Upper lobe of left lung (tissue), 6 donors: ENCODE data around the gene MC1R. TPM values are rescaled to one million over a fixed set of nuclear protein-coding genes. Genes with fewer than 3 reads are reported as not detected.

Experiments
- ATAC-seq, 2 donors: fragments of 200-7000 bp; cut with Tn5 transposase; one replicate each; pipeline ENCODE4 v1.9.1; 2022; ENCODE audit warnings: mild to moderate bottlenecking in 2 of 2, moderate library complexity in 2 of 2; ENCODE audit not compliant: low FRiP score in 2 of 2
- DNase-seq, 2 donors: peaks; one replicate each; pipeline ENCODE4 v3.0.0-alpha.2; 2019 to 2020
- H3K27ac ChIP-seq, 4 donors: fragments of 200-600 bp; sonication (generic); one replicate each; pipeline ENCODE4 v1.5.1; 2016 to 2019
- H3K27me3 ChIP-seq, 4 donors: fragments of 200-600 bp; sonication (generic); one replicate each; pipeline ENCODE4 v1.5.1; 2017 to 2019
- H3K36me3 ChIP-seq, 4 donors: fragments of 200-600 bp; sonication (generic); one replicate each; pipeline ENCODE4 v1.5.1; 2016 to 2019
- H3K4me1 ChIP-seq, 4 donors: fragments of 200-600 bp; sonication (generic); one replicate each; pipeline ENCODE4 v1.5.1; 2018 to 2019
- H3K4me3 ChIP-seq, 4 donors: fragments of 200-600 bp; sonication (generic); one replicate each; pipeline ENCODE4 v1.5.1; 2017 to 2019; ENCODE audit warnings: mild to moderate bottlenecking in 2 of 4, moderate library complexity in 1 of 4
- H3K9me3 ChIP-seq, 4 donors: fragments of 200-600 bp; sonication (generic); one replicate each; pipeline ENCODE4 v1.5.1; 2018 to 2019
- CTCF ChIP-seq, 6 experiments: fragments of 450-650 bp in 4 of 6; fragments of 200-600 bp in 2 of 6; sonication (generic) in 2 of 6; IDR thresholded peaks; one replicate each; pipeline ENCODE4 v1.5.1; 2016 to 2019; ENCODE audit warnings: antibody characterized with exemption in 6 of 6
- EP300 ChIP-seq, 4 donors: sonication (generic); formaldehyde crosslinking; IDR thresholded peaks; one replicate each; pipeline ENCODE4 v1.5.1; 2017; ENCODE audit warnings: antibody characterized with exemption in 4 of 4, control low read depth in 2 of 4
- POLR2A ChIP-seq, 4 donors: fragments of 450-650 bp; IDR thresholded peaks; one replicate each; pipeline ENCODE4 v1.5.1; 2016 to 2017; ENCODE audit warnings: antibody characterized with exemption in 4 of 4, mild to moderate bottlenecking in 2 of 4
- POLR2AphosphoS5 ChIP-seq, 2 donors: sonication (generic); formaldehyde crosslinking; IDR thresholded peaks; one replicate each; pipeline ENCODE4 v1.5.1; 2017; ENCODE audit warnings: antibody characterized with exemption in 2 of 2
- WGBS, 2 donors: methylation state at CpG; one replicate each; pipeline ENCODE4 v1.1.5; 2017 to 2018; 5-methylcytosine and 5-hydroxymethylcytosine counted together
- total RNA-seq, 6 donors: library from RNA; depleted of rRNA in 4 of 6; stranded (reverse); fragments of >200 nt in 4 of 6; gene quantifications; one replicate each; pipeline versions ENCODE4 v1.1.0 to v1.2.1, GENCODE V29; 2016 to 2021
- donor health status: DM: no; HTN: no; CAD: no; lungs with moderate emphysema.
- donor health status: DM: no; HTN: yes; CAD: no; lungs with severe emphysema.

Gene MC1R
- total RNA-seq: 10 to 100 TPM in 2 of 6 donors, 1 to 10 TPM in 4; 4.9 to 44.0 (median 7.0) TPM

- 11 to 16% methylated on average over 5 to 23 of the region's 23 CpGs for WGBS, 2 donors
- Histone ChIP-seq H3K4me3 (peak within 1 kb of the TSS in 3 of 4 donors; percentile 26 to 40 (median 38)), H3K36me3 (no peaks in the 10 kb centered on the region), H3K9me3 (no peaks in the 10 kb centered on the region), H3K4me1 (peaks cover 41 to 52% (median 47%) of the 10 kb centered on the region in 4 donors), H3K27me3 (peaks cover 0 to 16% (median 12%) of the 10 kb centered on the region in 4 donors), H3K27ac (peak within 1 kb of the TSS in 2 of 4 donors; percentile 31 to 35)
- DNase-seq (peak in 1 of 2 donors; percentile 82), ATAC-seq (no peak)
- no peak for TF ChIP-seq EP300 (IDR thresholded peaks at IDR 0.05)
- TF ChIP-seq CTCF (IDR thresholded peaks at IDR 0.05): peak in 5 of 6 experiments; percentile 11 to 41 (median 26)
- TF ChIP-seq POLR2A (IDR thresholded peaks at IDR 0.05): no peak
Observed at GRCh38 chr16:89918453-89919347, at the start of gene MC1R. Gene MC1R (plus strand): TSS chr16:89918862. CDS start chr16:89919259, 397 bp downstream.

DNA sequence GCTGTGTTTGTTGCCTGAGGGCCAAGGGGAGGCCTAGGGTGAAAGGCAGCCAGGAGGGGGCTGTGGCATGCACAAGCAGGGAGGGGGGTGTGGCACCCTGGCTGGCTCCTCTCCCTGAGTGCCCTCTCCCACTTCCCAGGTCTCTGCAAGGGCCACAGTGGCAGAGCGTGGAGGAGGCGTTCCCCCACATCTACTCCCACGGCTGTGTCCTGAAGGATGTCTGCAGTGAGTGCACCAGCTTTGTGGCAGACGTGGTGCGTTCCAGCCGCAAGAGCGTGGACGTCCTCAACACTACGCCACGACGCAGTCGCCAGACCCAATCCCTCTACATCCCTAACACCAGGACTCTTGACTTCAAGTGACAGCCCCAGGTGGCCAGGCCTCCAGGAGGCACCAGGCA is 48.8 kb upstream of the MC1R start:
- 88 to 92% methylated on average over 12 of the region's 12 CpGs for WGBS, 2 donors
- DNase-seq: no peak
- TF ChIP-seq CTCF (IDR thresholded peaks at IDR 0.05): no peak
- no peak for TF ChIP-seq POLR2AphosphoS5 (IDR thresholded peaks at IDR 0.05)
- no peak for TF ChIP-seq EP300 (IDR thresholded peaks at IDR 0.05)
- H3K27me3 ChIP-seq: no peaks in the 10 kb centered on the region
- H3K9me3 ChIP-seq: peaks cover 0 to 8% (median 6%) of the 10 kb centered on the region in 4 donors
- peaks cover 14 to 18% (median 16%) of the 10 kb centered on the region in 4 donors for H3K4me1 ChIP-seq
- no peak overlapping the region for H3K4me3 ChIP-seq
- H3K36me3 ChIP-seq: peaks cover 0 to 2% (median 1%) of the 10 kb centered on the region in 4 donors
- no peak overlapping the region for H3K27ac ChIP-seq
- no peak for ATAC-seq

DNA sequence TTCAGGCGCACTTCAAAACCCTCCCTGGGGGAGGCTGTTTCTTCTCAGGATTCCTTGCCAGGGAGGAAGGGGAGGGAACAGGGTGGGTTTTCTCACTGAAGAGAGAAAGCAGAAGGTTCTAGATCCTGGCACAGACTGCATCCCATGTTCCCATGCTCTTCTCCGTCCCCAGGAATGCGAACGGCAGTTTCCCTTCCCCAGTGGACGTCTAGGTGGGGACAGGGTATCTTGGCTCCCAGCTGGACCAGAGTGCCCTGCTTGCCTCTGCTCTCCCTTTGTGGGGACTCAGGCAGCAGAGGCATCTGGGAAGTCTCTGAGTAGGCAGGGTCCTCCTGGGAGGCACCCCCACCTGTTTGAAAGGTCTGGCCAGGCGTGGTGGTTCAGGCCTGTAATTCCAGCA is 48.2 kb upstream of the MC1R start:
- Histone ChIP-seq H3K36me3 (peaks cover 0 to 5% (median 5%) of the 10 kb centered on the region in 4 donors), H3K27ac (no peak overlapping the region), H3K4me1 (peaks cover 15 to 21% (median 17%) of the 10 kb centered on the region in 4 donors), H3K27me3 (no peaks in the 10 kb centered on the region), H3K9me3 (peaks cover 0 to 8% (median 6%) of the 10 kb centered on the region in 4 donors), H3K4me3 (no peak overlapping the region)
- 86 to 92% methylated on average over 5 to 6 of the region's 6 CpGs for WGBS, 2 donors
- no peak for ATAC-seq
- DNase-seq: no peak
- TF ChIP-seq CTCF (IDR thresholded peaks at IDR 0.05): no peak
- TF ChIP-seq POLR2AphosphoS5 (IDR thresholded peaks at IDR 0.05): no peak
- no peak for TF ChIP-seq EP300 (IDR thresholded peaks at IDR 0.05)
- TF ChIP-seq POLR2A (IDR thresholded peaks at IDR 0.05): no peak

DNA sequence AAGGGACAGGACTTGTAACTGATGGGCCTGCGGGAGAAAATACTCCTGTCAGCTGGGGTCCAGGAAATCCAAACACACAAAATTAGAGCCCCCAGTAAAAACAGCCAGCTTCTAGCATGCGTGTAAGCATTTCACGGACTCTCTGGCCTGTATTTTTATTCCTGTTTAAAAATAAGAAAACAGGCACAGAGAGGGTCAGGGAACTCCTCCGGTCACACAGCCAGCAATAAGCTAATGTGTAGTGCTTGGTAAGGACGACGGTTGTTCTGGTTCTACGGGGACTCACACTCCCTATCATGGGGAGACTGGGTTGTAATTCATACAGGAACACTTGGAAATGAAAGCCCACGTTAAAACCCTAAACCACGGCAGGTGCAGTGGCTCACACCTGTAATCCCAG is 46.8 kb upstream of the MC1R start:
- no peak overlapping the region for H3K4me3 ChIP-seq
- H3K27ac ChIP-seq: peak overlapping the region in 1 of 4 donors; percentile 100
- H3K4me1 ChIP-seq: peaks cover 15 to 28% (median 17%) of the 10 kb centered on the region in 4 donors
- no peak for TF ChIP-seq CTCF (IDR thresholded peaks at IDR 0.05)
- DNase-seq (no peak), ATAC-seq (no peak)
- peaks cover 0 to 8% (median 6%) of the 10 kb centered on the region in 4 donors for H3K9me3 ChIP-seq
- no peaks in the 10 kb centered on the region for H3K27me3 ChIP-seq
- 87 to 94% methylated on average over 9 of the region's 9 CpGs for WGBS, 2 donors
- H3K36me3 ChIP-seq: peaks cover 5 to 12% (median 6%) of the 10 kb centered on the region in 4 donors
